Measurements from ENCODE around the gene NLK. TPM values are rescaled to one million over a fixed set of nuclear protein-coding genes. Genes with fewer than 3 reads are reported as not detected.

The NLK gene
- total and polyA plus RNA-seq, 2 of the 4 experiments (the other 2 are of a cell fraction): 15.3 to 23.3 TPM

- Histone ChIP-seq H2BK120ac (ENCODE audit: low read depth, low read length) (no peak overlapping the region), H3K9ac (ENCODE audit: low read depth, low read length) (no peak overlapping the region), H2AFZ (replicated peaks; ENCODE audit: low read length, poor library complexity) (no peak overlapping the region), H2AK9ac (replicated peaks; ENCODE audit: low read depth, low read length, poor library complexity) (no peak overlapping the region), H2BK5ac (ENCODE audit: low read depth, low read length, poor library complexity, severe bottlenecking) (no peak overlapping the region), H4K8ac (ENCODE audit: low read depth in 2 of 2, low read length in 2 of 2) (no peak overlapping the region), H4K20me1 (ENCODE audit: insufficient read depth, low read length) (no peaks in the 10 kb centered on the region), H3K4me1 (ENCODE audit: control insufficient read depth, insufficient read depth, low read length) (no peaks in the 10 kb centered on the region), H4K5ac (ENCODE audit: low read depth, low read length) (no peak overlapping the region), H3K27me3 (ENCODE audit: control insufficient read depth, insufficient read depth, low read length) (peaks cover 8% of the 10 kb centered on the region; the same call in 1 of the 2 replicates), H3K23ac (ENCODE audit: low read depth, low read length) (no peak overlapping the region), H3K14ac (replicated peaks; ENCODE audit: low read depth, low read length) (no peak overlapping the region), H3K9me3 (ENCODE audit: control insufficient read depth, insufficient read depth, low read length) (no peaks in the 10 kb centered on the region), H3K4me3 (ENCODE audit: insufficient read depth, low read depth, low read length) (no peak overlapping the region), H3K9me1 (ENCODE audit: insufficient read depth, low read length) (no peaks in the 10 kb centered on the region), H3K56ac (ENCODE audit: extremely low read depth, insufficient read depth, low read length) (no peak overlapping the region), H3K18ac (ENCODE audit: low read depth, low read length) (no peak overlapping the region), H3K36me3 (ENCODE audit: control insufficient read depth, insufficient read depth, low read length) (no peaks in the 10 kb centered on the region), H2BK15ac (ENCODE audit: low read depth, low read length) (no peak overlapping the region), H3K4me2 (ENCODE audit: low read depth, low read length) (no peak overlapping the region), H4K91ac (ENCODE audit: insufficient read depth, low read depth, low read length) (no peak overlapping the region), H3K4ac (ENCODE audit: low read depth, low read length) (no peak overlapping the region), H2BK20ac (ENCODE audit: low read depth, low read length) (no peak overlapping the region), H3K79me1 (ENCODE audit: low read depth in 1 of 2, low read length in 2 of 2) (no peaks in the 10 kb centered on the region), H3K27ac (ENCODE audit: insufficient read depth, low read length) (no peak overlapping the region), H2AK5ac (ENCODE audit: low read depth, low read length) (no peak overlapping the region)
- TF ChIP-seq RFX5 (IDR thresholded peaks at IDR 0.05; ENCODE audit: low read depth, low read length) (no peak), POLR2A (IDR thresholded peaks at IDR 0.05; ENCODE audit: low read depth, low read length) (no peak), NFE2L2 (IDR thresholded peaks at IDR 0.05; ENCODE audit: low read depth, low read length) (no peak), ELK1 (IDR thresholded peaks at IDR 0.05; ENCODE audit: borderline replicate concordance, low read depth, low read length) (no peak), MAFK (IDR thresholded peaks at IDR 0.05; ENCODE audit: low read depth, low read length) (no peak), FOS (IDR thresholded peaks at IDR 0.05; ENCODE audit: low read depth, low read length) (no peak), CEBPB (IDR thresholded peaks at IDR 0.05; ENCODE audit: low read depth, low read length) (no peak), CHD1 (IDR thresholded peaks at IDR 0.05; ENCODE audit: low read depth, low read length) (no peak), SMC3 (IDR thresholded peaks at IDR 0.05; ENCODE audit: low read depth, low read length) (no peak), RAD21 (IDR thresholded peaks at IDR 0.05; ENCODE audit: low read length) (no peak), CTCF (conservative IDR thresholded peaks at IDR 0.05; ENCODE audit: low read depth, low read length) (no peak), MAZ (IDR thresholded peaks at IDR 0.05; ENCODE audit: borderline replicate concordance, low read depth, low read length) (no peak), BHLHE40 (IDR thresholded peaks at IDR 0.05; ENCODE audit: low read depth, low read length) (no peak), USF2 (IDR thresholded peaks at IDR 0.05; ENCODE audit: low read depth, low read length) (no peak), RCOR1 (IDR thresholded peaks at IDR 0.05; ENCODE audit: insufficient replicate concordance, low read length) (no peak), MXI1 (IDR thresholded peaks at IDR 0.05; ENCODE audit: borderline replicate concordance, low read depth, low read length) (no peak)
- no peak for DNase-seq
- in situ Hi-C loops (cut with MboI; ENCODE audit: low sequenced_read_pairs): no loop called here
- ChIA-PET CTCF (no interaction called here), POLR2A (ENCODE audit: unreplicated experiment) (no interaction called here)
- no peak for ATAC-seq (ENCODE audit: low read depth)
- dilution Hi-C loops (cut with HindIII; ENCODE audit: low sequenced_read_pairs, unreplicated experiment): no loop called here
- intact Hi-C loops (cut with micrococcal nuclease): loop anchor here (10.0 kb wide), 1 partner anchor 96 kb away; no protein-coding TSS in a partner anchor
- BruUV-seq (replicated peaks): no TSS peak
- WGBS, 2 experiments (ENCODE audit: extremely low coverage in 2 of 2, insufficient read length in 1 of 2): no CpG with 5 or more reads among the region's 2 CpGs
Observed at GRCh38 chr17:28010406-28010805, 32.1 kb upstream of the NLK start.

Data from IMR-90 (cell line).